H1 (cell line): Measurements from ENCODE around the gene LORICRIN.
A peak's percentile ranks its signal among the peaks of the same experiment; 100 is the strongest.

Source experiments
- MAFK ChIP-seq: IDR thresholded peaks from 2 replicates; pipeline ENCODE4 v1.6.1; 2012; ENCODE audit warnings: low read depth, mild to moderate bottlenecking, improper control_type of control experiment, low read length
- SRF ChIP-seq: IDR thresholded peaks from 2 replicates; pipeline ENCODE4 v1.6.1; 2011; ENCODE audit warnings: mild to moderate bottlenecking, low read depth, low read length, moderate library complexity
- YY1 ChIP-seq: IDR thresholded peaks from 2 replicates; pipeline ENCODE4 v1.6.1; 2011; ENCODE audit warnings: low read depth, mild to moderate bottlenecking, low read length
- TF ChIP-seq, protein P1 (sequence below), 3 experiments: IDR thresholded peaks; 1 replicate in 2 of 3; 2 replicates in 1 of 3; pipeline versions ENCODE4 v1.5.1 to v1.6.1; 2011; ENCODE audit warnings: low read length in 3 of 3, mild to moderate bottlenecking in 3 of 3, inconsistent platforms in 2 of 3, low read depth in 1 of 3, moderate library complexity in 1 of 3; ENCODE audit not compliant: insufficient read depth in 1 of 3; ENCODE audit errors: control extremely low read depth in 1 of 3
- TF ChIP-seq, protein P2 (sequence below): IDR thresholded peaks from 2 replicates; pipeline ENCODE4 v1.6.1; 2011; ENCODE audit warnings: low read length, improper control_type of control experiment

DNA sequence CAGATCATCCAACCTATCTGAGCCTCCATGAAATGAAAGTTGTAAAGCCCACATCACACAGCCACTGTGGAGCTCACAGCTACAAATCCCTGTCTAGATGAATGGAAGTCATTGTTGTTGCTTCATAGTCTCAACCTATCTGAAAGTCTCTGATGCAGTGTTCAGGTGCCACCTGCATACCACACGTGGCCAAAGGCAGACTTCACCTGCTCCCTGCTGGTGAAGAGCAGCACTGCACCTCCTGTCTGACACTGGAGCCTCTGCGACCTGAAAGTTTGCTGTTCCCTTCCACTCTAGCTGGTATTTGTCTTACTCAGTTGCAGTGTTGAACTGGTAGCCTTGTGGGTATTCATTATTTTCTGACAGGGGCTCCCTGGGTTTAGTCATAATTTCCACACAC is 18.4 kb downstream of the LORICRIN start:
- TF ChIP-seq MAFK = no peak
- TF ChIP-seq, protein P1, sequence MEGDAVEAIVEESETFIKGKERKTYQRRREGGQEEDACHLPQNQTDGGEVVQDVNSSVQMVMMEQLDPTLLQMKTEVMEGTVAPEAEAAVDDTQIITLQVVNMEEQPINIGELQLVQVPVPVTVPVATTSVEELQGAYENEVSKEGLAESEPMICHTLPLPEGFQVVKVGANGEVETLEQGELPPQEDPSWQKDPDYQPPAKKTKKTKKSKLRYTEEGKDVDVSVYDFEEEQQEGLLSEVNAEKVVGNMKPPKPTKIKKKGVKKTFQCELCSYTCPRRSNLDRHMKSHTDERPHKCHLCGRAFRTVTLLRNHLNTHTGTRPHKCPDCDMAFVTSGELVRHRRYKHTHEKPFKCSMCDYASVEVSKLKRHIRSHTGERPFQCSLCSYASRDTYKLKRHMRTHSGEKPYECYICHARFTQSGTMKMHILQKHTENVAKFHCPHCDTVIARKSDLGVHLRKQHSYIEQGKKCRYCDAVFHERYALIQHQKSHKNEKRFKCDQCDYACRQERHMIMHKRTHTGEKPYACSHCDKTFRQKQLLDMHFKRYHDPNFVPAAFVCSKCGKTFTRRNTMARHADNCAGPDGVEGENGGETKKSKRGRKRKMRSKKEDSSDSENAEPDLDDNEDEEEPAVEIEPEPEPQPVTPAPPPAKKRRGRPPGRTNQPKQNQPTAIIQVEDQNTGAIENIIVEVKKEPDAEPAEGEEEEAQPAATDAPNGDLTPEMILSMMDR (IDR thresholded peaks at IDR 0.05; ENCODE audit: control extremely low read depth in 1 of 3, insufficient read depth in 1 of 3, low read depth in 1 of 3, low read length in 3 of 3) = peak; percentile 87 to 99 (median 96)
- TF ChIP-seq, protein P2, sequence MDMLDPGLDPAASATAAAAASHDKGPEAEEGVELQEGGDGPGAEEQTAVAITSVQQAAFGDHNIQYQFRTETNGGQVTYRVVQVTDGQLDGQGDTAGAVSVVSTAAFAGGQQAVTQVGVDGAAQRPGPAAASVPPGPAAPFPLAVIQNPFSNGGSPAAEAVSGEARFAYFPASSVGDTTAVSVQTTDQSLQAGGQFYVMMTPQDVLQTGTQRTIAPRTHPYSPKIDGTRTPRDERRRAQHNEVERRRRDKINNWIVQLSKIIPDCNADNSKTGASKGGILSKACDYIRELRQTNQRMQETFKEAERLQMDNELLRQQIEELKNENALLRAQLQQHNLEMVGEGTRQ = peak; percentile 57; the same call in 1 of the 2 replicates
- no peak for TF ChIP-seq SRF
- no peak for TF ChIP-seq YY1
